ENCODE results near the gene RABGGTA.

DNA sequence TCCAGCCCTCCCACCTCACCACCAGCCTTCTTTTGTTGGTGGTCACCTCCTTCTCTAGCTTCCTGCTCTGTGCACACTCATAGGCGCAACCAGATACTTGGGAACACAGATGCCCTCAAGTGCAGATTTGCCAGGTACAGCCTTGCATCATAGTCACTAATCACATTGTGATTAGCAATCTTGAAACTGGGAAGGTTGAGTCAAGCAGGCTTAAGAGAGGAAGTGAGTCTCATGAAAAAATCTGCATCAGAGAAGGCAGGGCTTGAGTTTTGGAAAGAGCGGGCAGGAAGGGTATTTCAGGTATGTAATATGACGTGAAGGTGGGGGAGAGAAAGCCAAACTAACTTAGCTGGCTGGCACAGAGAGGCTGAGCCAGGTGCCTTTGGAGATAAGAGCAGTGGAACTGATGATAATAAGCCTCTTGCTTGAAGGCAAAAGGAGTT is 2.7 kb upstream of the RABGGTA start:
- no peak for TF ChIP-seq POLR2A (IDR thresholded peaks at IDR 0.05; ENCODE audit: low read depth, low read length)
- TF ChIP-seq POLR2AphosphoS5 (IDR thresholded peaks at IDR 0.05; ENCODE audit: low read depth, low read length), result no peak
